ENCODE results near the gene FANCF. TPM values are rescaled to one million over a fixed set of nuclear protein-coding genes. Genes with fewer than 3 reads are reported as not detected.
A peak's percentile ranks its signal among the peaks of the same experiment; 100 is the strongest.

Gene FANCF
- total RNA-seq, 4 donors from 2014 or later, result 10.0 to 11.6 (median 11.4) TPM

DNA sequence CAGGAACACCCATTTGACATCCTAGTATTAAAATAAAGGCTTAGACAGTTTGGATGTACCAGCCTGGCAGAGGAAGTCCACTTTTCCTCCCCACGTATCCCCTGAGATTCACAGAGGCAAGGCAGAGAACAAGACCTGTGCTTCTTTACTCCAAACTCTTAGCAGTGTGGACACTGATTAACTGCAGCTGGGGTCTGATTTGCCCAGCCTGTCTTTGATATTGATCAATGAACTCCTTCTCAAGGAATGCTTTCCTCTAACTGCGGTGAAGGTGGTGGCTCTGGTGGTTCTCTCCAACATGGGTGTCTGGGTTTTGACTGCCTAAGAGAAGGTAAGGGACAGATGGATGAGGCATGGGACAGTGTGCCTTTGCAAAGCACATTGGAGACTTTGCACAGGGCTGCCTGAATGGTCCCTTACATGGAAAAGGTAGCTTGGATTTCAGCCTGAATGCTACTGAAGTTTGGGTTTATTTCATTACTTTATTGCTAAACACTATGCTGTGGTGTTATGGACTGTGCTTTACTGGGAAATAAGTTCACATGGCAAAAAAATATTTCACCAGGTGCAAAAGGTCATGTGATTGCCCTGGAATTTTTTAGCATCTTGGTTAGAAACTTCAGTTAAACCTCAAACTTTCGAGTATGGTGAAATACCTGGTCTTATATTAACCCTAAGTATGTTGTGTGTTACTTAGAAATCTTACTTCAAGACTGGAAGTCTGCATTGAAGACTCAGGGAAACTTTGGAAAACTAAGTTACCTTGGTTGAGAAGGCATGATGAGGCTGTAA lies 42.6 kb upstream of the FANCF start:
- H3K36me3 ChIP-seq, result no peaks in the 10 kb centered on the region
- no peaks in the 10 kb centered on the region for H3K9me3 ChIP-seq
- no peak overlapping the region for H3K4me3 ChIP-seq
- H3K27me3 ChIP-seq, result no peaks in the 10 kb centered on the region
- no peak for TF ChIP-seq POLR2A (IDR thresholded peaks at IDR 0.05)
- TF ChIP-seq, protein P1, sequence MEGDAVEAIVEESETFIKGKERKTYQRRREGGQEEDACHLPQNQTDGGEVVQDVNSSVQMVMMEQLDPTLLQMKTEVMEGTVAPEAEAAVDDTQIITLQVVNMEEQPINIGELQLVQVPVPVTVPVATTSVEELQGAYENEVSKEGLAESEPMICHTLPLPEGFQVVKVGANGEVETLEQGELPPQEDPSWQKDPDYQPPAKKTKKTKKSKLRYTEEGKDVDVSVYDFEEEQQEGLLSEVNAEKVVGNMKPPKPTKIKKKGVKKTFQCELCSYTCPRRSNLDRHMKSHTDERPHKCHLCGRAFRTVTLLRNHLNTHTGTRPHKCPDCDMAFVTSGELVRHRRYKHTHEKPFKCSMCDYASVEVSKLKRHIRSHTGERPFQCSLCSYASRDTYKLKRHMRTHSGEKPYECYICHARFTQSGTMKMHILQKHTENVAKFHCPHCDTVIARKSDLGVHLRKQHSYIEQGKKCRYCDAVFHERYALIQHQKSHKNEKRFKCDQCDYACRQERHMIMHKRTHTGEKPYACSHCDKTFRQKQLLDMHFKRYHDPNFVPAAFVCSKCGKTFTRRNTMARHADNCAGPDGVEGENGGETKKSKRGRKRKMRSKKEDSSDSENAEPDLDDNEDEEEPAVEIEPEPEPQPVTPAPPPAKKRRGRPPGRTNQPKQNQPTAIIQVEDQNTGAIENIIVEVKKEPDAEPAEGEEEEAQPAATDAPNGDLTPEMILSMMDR (IDR thresholded peaks at IDR 0.05), result no peak
- no peak for DNase-seq
- peaks cover 0 to 16% (median 0%) of the 10 kb centered on the region in 4 donors for H3K4me1 ChIP-seq
- no peak overlapping the region for H3K27ac ChIP-seq

DNA sequence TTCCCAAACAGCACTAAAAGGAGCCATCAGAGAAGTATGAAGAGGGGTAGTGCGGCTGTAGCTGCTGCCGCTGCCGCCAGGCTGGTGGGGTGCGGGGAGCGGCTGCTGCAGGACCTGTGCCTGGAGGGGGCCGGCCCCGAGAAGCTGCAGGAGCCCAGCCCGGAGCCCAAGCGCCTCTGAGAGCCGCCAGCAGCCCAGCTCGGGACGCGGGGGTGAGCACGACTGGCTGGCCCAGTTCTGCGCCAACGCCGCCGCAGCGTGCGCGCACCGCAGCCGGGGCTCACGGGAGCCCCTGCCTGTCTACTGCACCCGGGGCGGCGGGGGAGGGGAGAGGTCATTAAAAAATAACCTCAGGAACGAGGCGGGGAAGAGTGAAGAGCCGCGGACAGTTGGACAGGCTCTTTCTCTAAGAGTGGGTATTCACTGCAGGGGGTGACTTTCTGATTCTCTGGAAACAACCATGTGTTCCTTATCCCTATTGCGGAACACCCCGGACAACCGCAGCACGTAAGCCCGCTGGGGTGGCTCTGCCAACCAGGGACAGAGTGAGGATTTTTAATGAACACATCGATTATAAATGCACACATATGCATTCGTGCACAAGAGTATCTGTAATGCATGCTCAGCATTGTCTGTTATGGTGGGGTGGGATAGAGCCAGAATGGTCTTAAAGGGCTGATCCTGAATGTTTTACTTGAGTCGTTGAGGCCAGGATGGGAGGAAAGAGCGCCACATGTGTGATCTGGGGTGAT lies 41.2 kb upstream of the FANCF start:
- H3K4me3 ChIP-seq, result peak overlapping the region in 3 of 4 donors; percentile 15 to 55 (median 54)
- H3K9me3 ChIP-seq, result no peaks in the 10 kb centered on the region
- H3K27ac ChIP-seq, result no peak overlapping the region
- no peaks in the 10 kb centered on the region for H3K36me3 ChIP-seq
- H3K4me1 ChIP-seq, result peaks cover 0 to 16% (median 0%) of the 10 kb centered on the region in 4 donors
- no peaks in the 10 kb centered on the region for H3K27me3 ChIP-seq
- TF ChIP-seq POLR2A (IDR thresholded peaks at IDR 0.05), result no peak
- TF ChIP-seq, protein P1 (IDR thresholded peaks at IDR 0.05), result peak in 3 of 6 experiments; percentile 15 to 28 (median 23)
- DNase-seq, result peak in 1 of 3 donors; percentile 58

DNA sequence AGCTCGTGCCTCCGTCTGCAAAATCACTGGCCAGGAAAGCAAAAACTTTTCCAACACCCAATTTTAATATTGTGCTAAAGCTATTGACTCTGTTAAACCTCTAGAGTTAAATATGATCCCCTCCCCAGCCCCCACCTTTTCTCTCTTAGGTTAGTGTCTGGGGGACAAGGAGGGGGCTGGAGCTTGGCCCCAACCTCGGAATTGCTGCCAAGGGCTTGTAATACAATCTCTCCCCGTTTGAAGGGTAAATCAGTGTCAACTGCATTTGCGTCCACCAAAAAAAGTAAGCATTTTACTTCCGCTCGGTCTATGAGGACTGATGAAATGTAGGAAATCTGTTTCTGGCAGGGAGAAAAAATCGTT lies 40.7 kb upstream of the FANCF start, which contains the start of gene GAS2:
GAS2 (plus strand) TSS at position 287 of the 363 bp plus-strand sequence. CDS start 8,259 bp downstream, outside the sequence.
- H3K27ac ChIP-seq, result no peak within 1 kb of the TSS
- peaks cover 0 to 16% (median 0%) of the 10 kb centered on the region in 4 donors for H3K4me1 ChIP-seq
- no peak for TF ChIP-seq POLR2A (IDR thresholded peaks at IDR 0.05)
- TF ChIP-seq, protein P1 (IDR thresholded peaks at IDR 0.05), result no peak
- H3K9me3 ChIP-seq, result no peaks in the 10 kb centered on the region
- no peaks in the 10 kb centered on the region for H3K36me3 ChIP-seq
- H3K27me3 ChIP-seq, result no peaks in the 10 kb centered on the region
- DNase-seq, result no peak
- peak within 1 kb of the TSS in 3 of 4 donors; percentile 15 to 55 (median 54) for H3K4me3 ChIP-seq

GRCh38 chr11:22659783-22660182 lies 34.2 kb upstream of the FANCF start:
- H3K4me1 ChIP-seq, result no peaks in the 10 kb centered on the region
- no peaks in the 10 kb centered on the region for H3K27me3 ChIP-seq
- no peak overlapping the region for H3K4me3 ChIP-seq
- DNase-seq, result no peak
- no peak overlapping the region for H3K27ac ChIP-seq
- TF ChIP-seq, protein P1 (IDR thresholded peaks at IDR 0.05), result no peak
- no peak for TF ChIP-seq POLR2A (IDR thresholded peaks at IDR 0.05)
- H3K36me3 ChIP-seq, result no peaks in the 10 kb centered on the region
- no peaks in the 10 kb centered on the region for H3K9me3 ChIP-seq

DNA sequence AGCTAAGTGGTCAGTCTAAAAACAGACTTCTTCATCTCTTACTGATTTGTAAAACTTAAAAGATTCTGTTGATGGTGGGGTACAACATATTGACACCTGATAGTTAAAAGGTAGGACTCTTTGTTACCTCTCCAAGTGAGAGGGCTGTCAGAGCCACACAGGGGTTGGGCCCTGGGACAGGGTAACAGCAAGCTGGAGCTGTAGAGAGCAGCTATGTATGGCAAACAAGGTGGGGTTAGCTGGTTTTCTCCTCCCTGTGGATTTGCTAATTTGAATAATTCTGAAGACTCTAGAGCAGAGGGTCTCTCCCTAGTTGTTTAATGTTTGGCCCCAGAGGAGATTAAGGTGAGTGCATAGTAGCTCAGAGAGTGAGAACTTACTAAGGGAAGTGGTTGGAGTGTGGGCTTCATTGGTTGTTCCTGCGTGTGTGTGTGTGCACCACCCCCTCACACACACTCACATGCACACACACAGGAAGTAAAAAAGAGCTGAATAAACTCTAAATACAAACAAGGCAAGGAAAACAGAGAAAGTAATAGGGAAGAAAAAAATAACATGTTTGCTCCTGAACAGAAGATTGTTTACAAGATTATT lies 31.6 kb upstream of the FANCF start:
- DNase-seq, result no peak
- Histone ChIP-seq H3K36me3 (no peaks in the 10 kb centered on the region), H3K9me3 (no peaks in the 10 kb centered on the region), H3K4me3 (no peak overlapping the region), H3K4me1 (no peaks in the 10 kb centered on the region), H3K27me3 (no peaks in the 10 kb centered on the region), H3K27ac (no peak overlapping the region)
- TF ChIP-seq, protein P1 (IDR thresholded peaks at IDR 0.05), result no peak
- TF ChIP-seq POLR2A (IDR thresholded peaks at IDR 0.05), result no peak

Measured in Peyer's patch (tissue), 4 donors.